WTC11 (cell line): Measurements from ENCODE around the gene SLC26A8.

Experiments
- ATF1 ChIP-seq: sonication (generic); formaldehyde crosslinking; IDR thresholded peaks from 2 replicates; pipeline ENCODE4 v1.8.1; 2023; ENCODE audit warnings: mild to moderate bottlenecking, moderate library complexity, missing genetic modification reagents
- CREB1 ChIP-seq: sonication (generic); formaldehyde crosslinking; IDR thresholded peaks from 2 replicates; pipeline ENCODE4 v1.8.0; 2023; ENCODE audit warnings: mild to moderate bottlenecking, missing genetic modification reagents
- CTCF ChIP-seq: fragments of 200-600 bp; IDR thresholded peaks from 2 replicates; pipeline ENCODE4 v1.8.0; 2022; ENCODE audit warnings: antibody characterized with exemption
- ESRRA ChIP-seq: sonication (generic); formaldehyde crosslinking; IDR thresholded peaks from 2 replicates; pipeline ENCODE4 v1.8.1; 2022; ENCODE audit warnings: mild to moderate bottlenecking, missing genetic modification reagents, borderline replicate concordance
- ETV6 ChIP-seq: sonication (generic); formaldehyde crosslinking; IDR thresholded peaks from 2 replicates; pipeline ENCODE4 v1.8.1; 2022; ENCODE audit warnings: mild to moderate bottlenecking, missing genetic modification reagents
- SMAD3 ChIP-seq: sonication (generic); formaldehyde crosslinking; IDR thresholded peaks from 2 replicates; pipeline ENCODE4 v1.8.0; 2022; ENCODE audit warnings: missing genetic modification reagents, mild to moderate bottlenecking, borderline replicate concordance
- SP1 ChIP-seq: sonication (generic); formaldehyde crosslinking; conservative IDR thresholded peaks from 2 replicates; pipeline ENCODE4 v1.8.1; 2022; ENCODE audit warnings: missing genetic modification reagents
- USF2 ChIP-seq: sonication (generic); formaldehyde crosslinking; IDR thresholded peaks from 2 replicates; pipeline ENCODE4 v1.8.1; 2023; ENCODE audit warnings: mild to moderate bottlenecking, missing genetic modification reagents, moderate library complexity
- ZNF263 ChIP-seq: sonication (generic); formaldehyde crosslinking; IDR thresholded peaks from 2 replicates; pipeline ENCODE4 v1.8.1; 2022; ENCODE audit warnings: low read depth, mild to moderate bottlenecking, moderate library complexity, missing genetic modification reagents
- TF ChIP-seq, protein P1 (sequence below): sonication (generic); formaldehyde crosslinking; IDR thresholded peaks from 2 replicates; pipeline ENCODE4 v1.8.1; 2023; ENCODE audit warnings: mild to moderate bottlenecking, missing genetic modification reagents, borderline replicate concordance
- TF ChIP-seq, protein P2 (sequence below): sonication (generic); formaldehyde crosslinking; IDR thresholded peaks from 2 replicates; pipeline ENCODE4 v1.8.0; 2022; ENCODE audit warnings: mild to moderate bottlenecking, missing genetic modification reagents

- TF ChIP-seq CTCF (no peak), ESRRA (CRISPR knock-in tag) (no peak), SMAD3 (CRISPR knock-in tag) (no peak), ETV6 (no peak), CREB1 (no peak), ATF1 (no peak), ZNF263 (CRISPR knock-in tag) (no peak), USF2 (CRISPR knock-in tag) (no peak), SP1 (CRISPR knock-in tag) (no peak)
- TF ChIP-seq, protein P1, sequence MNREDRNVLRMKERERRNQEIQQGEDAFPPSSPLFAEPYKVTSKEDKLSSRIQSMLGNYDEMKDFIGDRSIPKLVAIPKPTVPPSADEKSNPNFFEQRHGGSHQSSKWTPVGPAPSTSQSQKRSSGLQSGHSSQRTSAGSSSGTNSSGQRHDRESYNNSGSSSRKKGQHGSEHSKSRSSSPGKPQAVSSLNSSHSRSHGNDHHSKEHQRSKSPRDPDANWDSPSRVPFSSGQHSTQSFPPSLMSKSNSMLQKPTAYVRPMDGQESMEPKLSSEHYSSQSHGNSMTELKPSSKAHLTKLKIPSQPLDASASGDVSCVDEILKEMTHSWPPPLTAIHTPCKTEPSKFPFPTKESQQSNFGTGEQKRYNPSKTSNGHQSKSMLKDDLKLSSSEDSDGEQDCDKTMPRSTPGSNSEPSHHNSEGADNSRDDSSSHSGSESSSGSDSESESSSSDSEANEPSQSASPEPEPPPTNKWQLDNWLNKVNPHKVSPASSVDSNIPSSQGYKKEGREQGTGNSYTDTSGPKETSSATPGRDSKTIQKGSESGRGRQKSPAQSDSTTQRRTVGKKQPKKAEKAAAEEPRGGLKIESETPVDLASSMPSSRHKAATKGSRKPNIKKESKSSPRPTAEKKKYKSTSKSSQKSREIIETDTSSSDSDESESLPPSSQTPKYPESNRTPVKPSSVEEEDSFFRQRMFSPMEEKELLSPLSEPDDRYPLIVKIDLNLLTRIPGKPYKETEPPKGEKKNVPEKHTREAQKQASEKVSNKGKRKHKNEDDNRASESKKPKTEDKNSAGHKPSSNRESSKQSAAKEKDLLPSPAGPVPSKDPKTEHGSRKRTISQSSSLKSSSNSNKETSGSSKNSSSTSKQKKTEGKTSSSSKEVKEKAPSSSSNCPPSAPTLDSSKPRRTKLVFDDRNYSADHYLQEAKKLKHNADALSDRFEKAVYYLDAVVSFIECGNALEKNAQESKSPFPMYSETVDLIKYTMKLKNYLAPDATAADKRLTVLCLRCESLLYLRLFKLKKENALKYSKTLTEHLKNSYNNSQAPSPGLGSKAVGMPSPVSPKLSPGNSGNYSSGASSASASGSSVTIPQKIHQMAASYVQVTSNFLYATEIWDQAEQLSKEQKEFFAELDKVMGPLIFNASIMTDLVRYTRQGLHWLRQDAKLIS (CRISPR knock-in tag): no peak
- TF ChIP-seq, protein P2, sequence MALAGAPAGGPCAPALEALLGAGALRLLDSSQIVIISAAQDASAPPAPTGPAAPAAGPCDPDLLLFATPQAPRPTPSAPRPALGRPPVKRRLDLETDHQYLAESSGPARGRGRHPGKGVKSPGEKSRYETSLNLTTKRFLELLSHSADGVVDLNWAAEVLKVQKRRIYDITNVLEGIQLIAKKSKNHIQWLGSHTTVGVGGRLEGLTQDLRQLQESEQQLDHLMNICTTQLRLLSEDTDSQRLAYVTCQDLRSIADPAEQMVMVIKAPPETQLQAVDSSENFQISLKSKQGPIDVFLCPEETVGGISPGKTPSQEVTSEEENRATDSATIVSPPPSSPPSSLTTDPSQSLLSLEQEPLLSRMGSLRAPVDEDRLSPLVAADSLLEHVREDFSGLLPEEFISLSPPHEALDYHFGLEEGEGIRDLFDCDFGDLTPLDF (CRISPR knock-in tag): no peak
These were observed 64.3 kb downstream of the SLC26A8 start for GRCh38 chr6:35960187-35960586.
